HEK293 (cell line): Measurements from ENCODE around the gene EIF5A.

Experiments
- CTCF ChIA-PET: fragments of 350-600 bp; formaldehyde crosslinking; extraction: SDS; loops from one replicate; lab custom pipeline; 2021; ENCODE audit warnings: antibody characterized with exemption; lab: Yijun Ruan, JAX
- POLR2A ChIA-PET: fragments of 300-600 bp; formaldehyde crosslinking; extraction: SDS; loops from one replicate; lab custom pipeline; 2020; ENCODE audit warnings: antibody characterized with exemption, inconsistent platforms; lab: Yijun Ruan, JAX
- H3K27ac ChIP-seq: fragments of 200-500 bp; sonication (Bioruptor generic); 2 replicates; pipeline ENCODE4 v1.5.1; 2014; ENCODE audit warnings: low read depth, low read length, control low read depth, inconsistent platforms; ENCODE audit errors: extremely low read depth
- H3K36me3 ChIP-seq, 2 experiments: fragments of 200-500 bp in 1 of 2; sonication (Bioruptor generic) in 1 of 2; 1 replicate in 1 of 2; 2 replicates in 1 of 2; pipeline ENCODE4 v1.5.1; 2014 to 2017; ENCODE audit warnings: inconsistent platforms in 2 of 2, low read length in 2 of 2; ENCODE audit not compliant: control insufficient read depth in 2 of 2, insufficient read depth in 1 of 2
- H3K4me1 ChIP-seq: fragments of 200-500 bp; sonication (Bioruptor generic); 2 replicates; pipeline ENCODE4 v1.5.1; 2014; ENCODE audit warnings: mild to moderate bottlenecking, low read length, inconsistent platforms; ENCODE audit not compliant: control insufficient read depth, insufficient read depth
- H3K4me3 ChIP-seq: 2 replicates; pipeline ENCODE4 v1.5.1; 2011; ENCODE audit warnings: low read depth, mild to moderate bottlenecking, control low read depth, low read length, moderate library complexity
- H3K9me3 ChIP-seq: fragments of 200-500 bp; sonication (Bioruptor generic); 2 replicates; pipeline ENCODE4 v1.5.1; 2014; ENCODE audit warnings: low read depth, low read length, inconsistent platforms; ENCODE audit not compliant: control insufficient read depth, insufficient read depth
- BCL6B ChIP-seq: fragments of 450-650 bp; formaldehyde crosslinking; IDR thresholded peaks from 2 replicates; pipeline ENCODE4 v1.5.1; 2017; ENCODE audit warnings: missing biosample characterization, missing genetic modification characterization
- GFI1B ChIP-seq: fragments of 450-650 bp; formaldehyde crosslinking; IDR thresholded peaks from 2 replicates; pipeline ENCODE4 v1.5.1; 2016; ENCODE audit warnings: missing biosample characterization, missing genetic modification characterization
- KLF10 ChIP-seq: fragments of 450-650 bp; IDR thresholded peaks from 2 replicates; pipeline ENCODE4 v1.5.1; 2018; ENCODE audit warnings: missing biosample characterization, mild to moderate bottlenecking, missing genetic modification characterization
- MYNN ChIP-seq: fragments of 450-650 bp; formaldehyde crosslinking; IDR thresholded peaks from 2 replicates; pipeline ENCODE4 v1.5.1; 2016; ENCODE audit warnings: missing biosample characterization, missing genetic modification characterization, borderline replicate concordance
- PATZ1 ChIP-seq: fragments of 450-650 bp; formaldehyde crosslinking; IDR thresholded peaks from 2 replicates; pipeline ENCODE4 v1.5.1; 2016; ENCODE audit warnings: missing biosample characterization, missing genetic modification characterization
- PBX3 ChIP-seq: sonication (generic); formaldehyde crosslinking; IDR thresholded peaks from 2 replicates; pipeline ENCODE4 v1.8.1; 2022; ENCODE audit warnings: mild to moderate bottlenecking, moderate library complexity, missing genetic modification reagents
- ZEB2 ChIP-seq: fragments of 450-650 bp; formaldehyde crosslinking; IDR thresholded peaks from 2 replicates; pipeline ENCODE4 v1.5.1; 2016; ENCODE audit warnings: missing biosample characterization, missing genetic modification characterization
- ZNF114 ChIP-seq: fragments of 450-650 bp; formaldehyde crosslinking; IDR thresholded peaks from 2 replicates; pipeline ENCODE4 v1.5.0; 2017; ENCODE audit warnings: missing biosample characterization, missing genetic modification characterization
- ZNF157 ChIP-seq: fragments of 450-650 bp; formaldehyde crosslinking; IDR thresholded peaks from 2 replicates; pipeline ENCODE4 v1.5.1; 2016; ENCODE audit warnings: missing biosample characterization, missing genetic modification characterization
- ZNF211 ChIP-seq: fragments of 450-650 bp; formaldehyde crosslinking; IDR thresholded peaks from 2 replicates; pipeline ENCODE4 v1.5.1; 2016; ENCODE audit warnings: low read depth, missing biosample characterization, missing genetic modification characterization
- ZNF488 ChIP-seq: fragments of 450-650 bp; formaldehyde crosslinking; IDR thresholded peaks from 2 replicates; pipeline ENCODE4 v1.5.1; 2016; ENCODE audit warnings: missing biosample characterization, missing genetic modification characterization
- ZNF513 ChIP-seq: fragments of 450-650 bp; IDR thresholded peaks from 2 replicates; pipeline ENCODE4 v1.5.1; 2018; ENCODE audit warnings: missing biosample characterization, missing genetic modification characterization
- ZNF560 ChIP-seq: fragments of 450-650 bp; formaldehyde crosslinking; IDR thresholded peaks from 2 replicates; pipeline ENCODE4 v1.5.1; 2017; ENCODE audit warnings: missing biosample characterization, missing genetic modification characterization, borderline replicate concordance
- ZNF561 ChIP-seq: fragments of 450-650 bp; IDR thresholded peaks from 2 replicates; pipeline ENCODE4 v1.5.1; 2018; ENCODE audit warnings: missing biosample characterization, missing genetic modification characterization, borderline replicate concordance
- ZNF768 ChIP-seq: fragments of 450-650 bp; formaldehyde crosslinking; IDR thresholded peaks from 2 replicates; pipeline ENCODE4 v1.5.1; 2018; ENCODE audit warnings: missing biosample characterization, mild to moderate bottlenecking, missing genetic modification characterization
- ZNF785 ChIP-seq: fragments of 450-650 bp; formaldehyde crosslinking; IDR thresholded peaks from 2 replicates; pipeline ENCODE4 v1.5.1; 2016; ENCODE audit warnings: missing biosample characterization, missing genetic modification characterization
- ZNF837 ChIP-seq: fragments of 450-650 bp; formaldehyde crosslinking; IDR thresholded peaks from 2 replicates; pipeline ENCODE4 v1.5.1; 2016; ENCODE audit warnings: missing biosample characterization, missing genetic modification characterization
- ZSCAN23 ChIP-seq: fragments of 450-650 bp; formaldehyde crosslinking; IDR thresholded peaks from 2 replicates; pipeline ENCODE4 v1.5.1; 2016; ENCODE audit warnings: missing biosample characterization, missing genetic modification characterization

Gene EIF5A

GRCh38 chr17:7290685-7291084 is 16.7 kb upstream of the EIF5A start (continued):
- TF ChIP-seq ZSCAN23 (tag by site-specific recombination), result no peak
- TF ChIP-seq ZNF513, result no peak
- TF ChIP-seq ZNF837, result no peak
- no peak for TF ChIP-seq KLF10 (tag by site-specific recombination)
- no peak for TF ChIP-seq ZNF561 (tag by site-specific recombination)
- no peak for TF ChIP-seq GFI1B (tag by site-specific recombination)
- no peak for TF ChIP-seq ZNF211 (tag by site-specific recombination)
- TF ChIP-seq ZEB2, result no peak
- no peak for TF ChIP-seq ZNF560 (tag by site-specific recombination)
- TF ChIP-seq ZNF114 (tag by site-specific recombination), result no peak
- no peak for TF ChIP-seq MYNN (tag by site-specific recombination)
- TF ChIP-seq BCL6B (tag by site-specific recombination), result no peak
- no peak for TF ChIP-seq ZNF157 (tag by site-specific recombination)
- TF ChIP-seq, all 188 proteins: peak for 0

GRCh38 chr17:7292194-7292593 is 15.2 kb upstream of the EIF5A start:
- no peak overlapping the region for H3K4me3 ChIP-seq
- POLR2A ChIA-PET, result interaction anchor here (1.1 to 2.3 kb wide), 3 partner anchors 11 to 71 kb away, joined by 3 to 6 read pairs (median 5); partner anchors contain the start of genes CTDNEP1 and SLC2A4
- H3K9me3 ChIP-seq, result no peaks in the 10 kb centered on the region
- no peaks in the 10 kb centered on the region for H3K36me3 ChIP-seq
- H3K4me1 ChIP-seq, result peaks cover 6% of the 10 kb centered on the region; the same call in 1 of the 2 replicates
- TF ChIP-seq PATZ1 (tag by site-specific recombination) (no peak), ZNF785 (tag by site-specific recombination) (no peak), ZNF488 (no peak), ZNF768 (tag by site-specific recombination) (no peak), PBX3 (no peak)
- CTCF ChIA-PET, result interaction anchor here (1.1 to 3.8 kb wide), 3 partner anchors 11 to 246 kb away, joined by 3 to 33 read pairs (median 13); partner anchors contain the start of gene SLC2A4
- no peak overlapping the region for H3K27ac ChIP-seq
